GM23338 (cell line): Measurements from ENCODE around the gene LAMA1. TPM values are rescaled to one million over a fixed set of nuclear protein-coding genes. Genes with fewer than 3 reads are reported as not detected.

ENCODE experiments used
- ATAC-seq: fragments of 200-7000 bp; cut with Tn5 transposase; 3 replicates; pipeline ENCODE4 v1.9.1; 2020
- DNase-seq: peaks from one replicate; pipeline ENCODE4 v3.0.0-alpha.2; 2015; ENCODE audit warnings: low spot score
- H2AFZ ChIP-seq: fragments of 200-600 bp; sonication (generic); 2 replicates; pipeline ENCODE4 v1.8.0; 2016; ENCODE audit warnings: antibody characterized with exemption, mild to moderate bottlenecking, moderate library complexity
- H3F3A ChIP-seq: fragments of 200-600 bp; sonication (generic); replicated peaks from 2 replicates; pipeline ENCODE4 v1.8.0; 2017; ENCODE audit warnings: antibody characterized with exemption, mixed run types, low read depth
- H3K27ac ChIP-seq: fragments of 200-600 bp; sonication (generic); 2 replicates; pipeline ENCODE4 v1.6.1; 2016; ENCODE audit warnings: low read depth
- H3K27me3 ChIP-seq: fragments of 200-600 bp; sonication (generic); 2 replicates; pipeline ENCODE4 v1.8.0; 2016; ENCODE audit warnings: mild to moderate bottlenecking, mixed run types, moderate library complexity; ENCODE audit not compliant: insufficient read depth
- H3K36me3 ChIP-seq: fragments of 200-600 bp; sonication (generic); 2 replicates; pipeline ENCODE4 v1.8.0; 2016; ENCODE audit warnings: mild to moderate bottlenecking; ENCODE audit not compliant: insufficient read depth
- H3K4me1 ChIP-seq: fragments of 200-600 bp; sonication (generic); 2 replicates; pipeline ENCODE4 v1.8.0; 2016; ENCODE audit warnings: mild to moderate bottlenecking, moderate library complexity; ENCODE audit not compliant: insufficient read depth
- H3K4me2 ChIP-seq: fragments of 200-600 bp; sonication (generic); 2 replicates; pipeline ENCODE4 v1.7.1; 2017; ENCODE audit warnings: mixed run types
- H3K4me3 ChIP-seq: fragments of 200-600 bp; sonication (generic); 2 replicates; pipeline ENCODE4 v1.6.1; 2016; ENCODE audit warnings: mixed run types
- H3K79me2 ChIP-seq: fragments of 200-600 bp; sonication (generic); replicated peaks from 2 replicates; pipeline ENCODE4 v1.8.0; 2017; ENCODE audit warnings: mild to moderate bottlenecking; ENCODE audit not compliant: insufficient read depth
- H3K9me2 ChIP-seq: fragments of 200-600 bp; sonication (generic); 2 replicates; pipeline ENCODE4 v1.8.0; 2017; ENCODE audit not compliant: insufficient read depth
- H4K20me1 ChIP-seq: fragments of 200-600 bp; sonication (generic); replicated peaks from 2 replicates; pipeline ENCODE4 v1.8.0; 2017; ENCODE audit warnings: mild to moderate bottlenecking; ENCODE audit not compliant: insufficient read depth
- H3K27ac Mint-ChIP-seq: 2 replicates; pipeline ENCODE4 v1.8.0; 2020; ENCODE audit warnings: inconsistent platforms, mild to moderate bottlenecking, moderate library complexity, mixed read lengths
- H3K27me3 Mint-ChIP-seq: 3 replicates; pipeline ENCODE4 v1.8.0; 2022; ENCODE audit warnings: low read depth, mild to moderate bottlenecking, moderate library complexity, mixed read lengths, inconsistent platforms; ENCODE audit not compliant: insufficient read depth, poor library complexity
- H3K36me3 Mint-ChIP-seq: 3 replicates; pipeline ENCODE4 v1.8.0; 2021; ENCODE audit warnings: low read depth, mild to moderate bottlenecking, inconsistent platforms, moderate library complexity, mixed read lengths
- H3K4me1 Mint-ChIP-seq: 3 replicates; pipeline ENCODE4 v1.8.0; 2020; ENCODE audit warnings: mild to moderate bottlenecking, inconsistent platforms, mixed read lengths
- H3K4me3 Mint-ChIP-seq: 3 replicates; pipeline ENCODE4 v1.8.0; 2021; ENCODE audit warnings: moderate library complexity, mild to moderate bottlenecking, inconsistent platforms, mixed read lengths
- H3K9me3 Mint-ChIP-seq: 3 replicates; pipeline ENCODE4 v1.8.0; 2020; ENCODE audit warnings: moderate library complexity, mild to moderate bottlenecking, inconsistent platforms, mixed read lengths
- CREB1 ChIP-seq: fragments of 250-450 bp; sonication (Bioruptor Pico); IDR thresholded peaks from 2 replicates; pipeline ENCODE4 v1.5.0; 2020; ENCODE audit warnings: low read depth, mild to moderate bottlenecking, moderate library complexity
- EZH2phosphoT487 ChIP-seq: fragments of 200-600 bp; sonication (generic); IDR thresholded peaks from one replicate; pipeline ENCODE4 v1.8.1; 2018; ENCODE audit warnings: antibody characterized with exemption; ENCODE audit not compliant: unreplicated experiment
- POLR2AphosphoS5 ChIP-seq: IDR thresholded peaks from 2 replicates; pipeline ENCODE4 v1.6.1; 2016; ENCODE audit warnings: antibody characterized with exemption, low read depth
- STAT1 ChIP-seq: IDR thresholded peaks from one replicate; pipeline ENCODE4 v1.6.1; 2016; ENCODE audit warnings: antibody characterized with exemption; ENCODE audit not compliant: unreplicated experiment
- ZNF114 ChIP-seq: fragments of 250-450 bp; sonication (Bioruptor Pico); IDR thresholded peaks from 2 replicates; pipeline ENCODE4 v1.5.0; 2020; ENCODE audit warnings: mild to moderate bottlenecking, moderate library complexity
- ZNF331 ChIP-seq: fragments of 250-450 bp; sonication (Bioruptor Pico); IDR thresholded peaks from 2 replicates; pipeline ENCODE4 v1.5.0; 2020; ENCODE audit warnings: low read depth, mild to moderate bottlenecking, moderate library complexity
- polyA plus RNA-seq: library from polyadenylated mRNA; unstranded; fragments of >200 nt; fragmentation: Nextera tagmentation; extraction: Ambion mirVana; gene quantifications from 2 replicates; pipeline ENCODE4 v1.2.1, GENCODE V29; 2016
- total RNA-seq: library from RNA; depleted of rRNA; stranded (reverse); fragments of >200 nt; shearing (Covaris generic); gene quantifications from 2 replicates; pipeline ENCODE4 v1.2.3, GENCODE V29; 2014
- TF ChIP-seq, protein P1 (sequence below): IDR thresholded peaks from one replicate; pipeline ENCODE4 v1.6.1; 2018; ENCODE audit warnings: antibody characterized with exemption; ENCODE audit not compliant: unreplicated experiment
- TF ChIP-seq, protein P2 (sequence below): IDR thresholded peaks from 2 replicates; pipeline ENCODE4 v1.6.1; 2016; ENCODE audit warnings: antibody characterized with exemption
- TF ChIP-seq, protein P3 (sequence below), 2 experiments: fragments of 200-600 bp in 1 of 2; sonication (generic) in 1 of 2; conservative IDR thresholded peaks; 2 replicates each; pipeline versions ENCODE4 v1.5.1 to v1.6.1; 2016 to 2017; ENCODE audit warnings: antibody characterized with exemption in 2 of 2, low read depth in 2 of 2, mild to moderate bottlenecking in 2 of 2, moderate library complexity in 1 of 2

Gene LAMA1
- total and polyA plus RNA-seq, 2 experiments from 2014 or later = 14.8 to 52.3 TPM

DNA sequence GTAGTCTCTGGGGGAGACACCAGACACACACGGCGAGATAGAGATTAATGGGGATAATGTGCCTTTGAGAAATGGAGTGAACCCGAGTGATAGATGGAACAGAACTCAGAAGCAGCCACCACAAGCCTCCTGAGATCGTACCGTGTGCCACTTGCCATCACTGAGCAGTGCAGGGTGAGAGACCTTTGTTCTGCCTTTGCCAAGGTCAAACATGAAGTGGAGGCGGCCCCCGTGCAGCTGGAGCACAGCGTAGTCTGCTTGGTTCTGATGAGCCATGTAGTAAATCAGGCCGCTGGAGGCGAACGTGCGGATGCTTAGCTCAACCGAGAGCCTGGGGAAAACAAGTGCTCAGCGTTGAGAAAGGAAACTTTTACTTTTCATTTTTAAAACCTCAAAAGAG is 167.0 kb downstream of the LAMA1 start:
- TF ChIP-seq, protein P1, sequence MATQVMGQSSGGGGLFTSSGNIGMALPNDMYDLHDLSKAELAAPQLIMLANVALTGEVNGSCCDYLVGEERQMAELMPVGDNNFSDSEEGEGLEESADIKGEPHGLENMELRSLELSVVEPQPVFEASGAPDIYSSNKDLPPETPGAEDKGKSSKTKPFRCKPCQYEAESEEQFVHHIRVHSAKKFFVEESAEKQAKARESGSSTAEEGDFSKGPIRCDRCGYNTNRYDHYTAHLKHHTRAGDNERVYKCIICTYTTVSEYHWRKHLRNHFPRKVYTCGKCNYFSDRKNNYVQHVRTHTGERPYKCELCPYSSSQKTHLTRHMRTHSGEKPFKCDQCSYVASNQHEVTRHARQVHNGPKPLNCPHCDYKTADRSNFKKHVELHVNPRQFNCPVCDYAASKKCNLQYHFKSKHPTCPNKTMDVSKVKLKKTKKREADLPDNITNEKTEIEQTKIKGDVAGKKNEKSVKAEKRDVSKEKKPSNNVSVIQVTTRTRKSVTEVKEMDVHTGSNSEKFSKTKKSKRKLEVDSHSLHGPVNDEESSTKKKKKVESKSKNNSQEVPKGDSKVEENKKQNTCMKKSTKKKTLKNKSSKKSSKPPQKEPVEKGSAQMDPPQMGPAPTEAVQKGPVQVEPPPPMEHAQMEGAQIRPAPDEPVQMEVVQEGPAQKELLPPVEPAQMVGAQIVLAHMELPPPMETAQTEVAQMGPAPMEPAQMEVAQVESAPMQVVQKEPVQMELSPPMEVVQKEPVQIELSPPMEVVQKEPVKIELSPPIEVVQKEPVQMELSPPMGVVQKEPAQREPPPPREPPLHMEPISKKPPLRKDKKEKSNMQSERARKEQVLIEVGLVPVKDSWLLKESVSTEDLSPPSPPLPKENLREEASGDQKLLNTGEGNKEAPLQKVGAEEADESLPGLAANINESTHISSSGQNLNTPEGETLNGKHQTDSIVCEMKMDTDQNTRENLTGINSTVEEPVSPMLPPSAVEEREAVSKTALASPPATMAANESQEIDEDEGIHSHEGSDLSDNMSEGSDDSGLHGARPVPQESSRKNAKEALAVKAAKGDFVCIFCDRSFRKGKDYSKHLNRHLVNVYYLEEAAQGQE = no peak
- no peak for TF ChIP-seq POLR2AphosphoS5
- no peak for TF ChIP-seq ZNF114
- Histone ChIP-seq H3K27me3 (no peaks in the 10 kb centered on the region), H3K9me2 (no peaks in the 10 kb centered on the region), H3F3A (no peaks in the 10 kb centered on the region), H3K4me3 (no peak overlapping the region), H4K20me1 (peaks cover 4% of the 10 kb centered on the region; the same call in 1 of the 2 replicates), H3K79me2 (no peaks in the 10 kb centered on the region), H3K36me3 (peaks cover 7% of the 10 kb centered on the region; the same call in 1 of the 2 replicates), H3K27ac (no peak overlapping the region), H2AFZ (no peak overlapping the region), H3K4me1 (no peaks in the 10 kb centered on the region), H3K4me2 (no peak overlapping the region)
- peaks cover 41% of the 10 kb centered on the region for H3K36me3 Mint-ChIP-seq
- ATAC-seq = no peak
- no peaks in the 10 kb centered on the region for H3K27me3 Mint-ChIP-seq
- DNase-seq = no peak
- no peaks in the 10 kb centered on the region for H3K9me3 Mint-ChIP-seq
- peak overlapping the region; percentile 30; the same call in 1 of the 2 replicates for H3K27ac Mint-ChIP-seq
- H3K4me1 Mint-ChIP-seq = peaks cover 7% of the 10 kb centered on the region
- H3K4me3 Mint-ChIP-seq = no peak overlapping the region

DNA sequence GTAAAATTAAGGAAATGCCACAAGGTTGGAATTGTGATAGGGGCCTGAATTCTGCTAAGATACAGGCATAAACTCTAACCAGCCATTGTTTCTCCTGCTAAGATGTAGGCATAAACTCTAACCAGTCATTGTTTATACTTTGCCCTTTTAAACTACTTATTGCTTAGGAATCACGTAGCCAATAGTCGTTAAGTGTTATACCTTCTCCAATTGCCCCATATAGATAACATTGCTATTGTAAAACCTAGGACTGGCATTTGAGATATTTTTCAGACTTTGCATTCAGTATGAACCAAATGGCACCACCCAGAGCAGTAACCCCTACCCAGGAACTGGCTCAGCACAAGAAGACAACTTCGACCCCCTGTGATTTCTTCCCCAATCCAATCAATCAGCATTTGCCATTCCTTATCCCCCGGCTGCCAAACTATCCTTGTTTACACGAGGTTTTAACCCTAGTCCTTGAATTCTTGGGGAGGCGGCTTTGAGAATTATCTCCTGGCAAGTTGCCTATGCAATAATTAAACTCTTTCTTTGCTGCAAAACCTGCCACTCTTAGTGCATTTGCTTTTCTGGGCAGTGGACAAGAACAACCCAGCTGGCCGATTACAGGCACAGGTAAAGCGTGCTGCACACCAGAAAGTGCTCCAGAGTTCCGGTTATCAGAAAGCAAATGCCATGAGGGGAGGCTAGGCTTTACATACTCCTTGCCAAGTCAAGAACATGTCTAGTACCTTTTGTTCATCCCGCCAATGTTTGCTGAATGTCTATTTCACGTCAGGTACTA is 167.6 kb downstream of the LAMA1 start:
- no peak overlapping the region for H2AFZ ChIP-seq
- Mint-ChIP-seq H3K27me3 (no peaks in the 10 kb centered on the region), H3K9me3 (no peaks in the 10 kb centered on the region), H3K36me3 (peaks cover 39% of the 10 kb centered on the region), H3K27ac (peak overlapping the region; percentile 30; the same call in 1 of the 2 replicates), H3K4me3 (no peak overlapping the region), H3K4me1 (peaks cover 7% of the 10 kb centered on the region)
- no peak for DNase-seq
- no peak overlapping the region for H3K4me2 ChIP-seq
- H3K4me3 ChIP-seq = no peak overlapping the region
- H3K27ac ChIP-seq = no peak overlapping the region
- no peaks in the 10 kb centered on the region for H3K79me2 ChIP-seq
- no peaks in the 10 kb centered on the region for H3F3A ChIP-seq
- peaks cover 7% of the 10 kb centered on the region; the same call in 1 of the 2 replicates for H3K36me3 ChIP-seq
- H3K9me2 ChIP-seq = no peaks in the 10 kb centered on the region
- H3K27me3 ChIP-seq = no peaks in the 10 kb centered on the region
- H4K20me1 ChIP-seq = peaks cover 4% of the 10 kb centered on the region; the same call in 1 of the 2 replicates
- ATAC-seq = no peak
- H3K4me1 ChIP-seq = no peaks in the 10 kb centered on the region
- TF ChIP-seq, protein P2, sequence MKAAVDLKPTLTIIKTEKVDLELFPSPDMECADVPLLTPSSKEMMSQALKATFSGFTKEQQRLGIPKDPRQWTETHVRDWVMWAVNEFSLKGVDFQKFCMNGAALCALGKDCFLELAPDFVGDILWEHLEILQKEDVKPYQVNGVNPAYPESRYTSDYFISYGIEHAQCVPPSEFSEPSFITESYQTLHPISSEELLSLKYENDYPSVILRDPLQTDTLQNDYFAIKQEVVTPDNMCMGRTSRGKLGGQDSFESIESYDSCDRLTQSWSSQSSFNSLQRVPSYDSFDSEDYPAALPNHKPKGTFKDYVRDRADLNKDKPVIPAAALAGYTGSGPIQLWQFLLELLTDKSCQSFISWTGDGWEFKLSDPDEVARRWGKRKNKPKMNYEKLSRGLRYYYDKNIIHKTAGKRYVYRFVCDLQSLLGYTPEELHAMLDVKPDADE = no peak
- TF ChIP-seq STAT1 (no peak), ZNF331 (no peak), CREB1 (no peak), EZH2phosphoT487 (no peak)
- TF ChIP-seq, protein P3, sequence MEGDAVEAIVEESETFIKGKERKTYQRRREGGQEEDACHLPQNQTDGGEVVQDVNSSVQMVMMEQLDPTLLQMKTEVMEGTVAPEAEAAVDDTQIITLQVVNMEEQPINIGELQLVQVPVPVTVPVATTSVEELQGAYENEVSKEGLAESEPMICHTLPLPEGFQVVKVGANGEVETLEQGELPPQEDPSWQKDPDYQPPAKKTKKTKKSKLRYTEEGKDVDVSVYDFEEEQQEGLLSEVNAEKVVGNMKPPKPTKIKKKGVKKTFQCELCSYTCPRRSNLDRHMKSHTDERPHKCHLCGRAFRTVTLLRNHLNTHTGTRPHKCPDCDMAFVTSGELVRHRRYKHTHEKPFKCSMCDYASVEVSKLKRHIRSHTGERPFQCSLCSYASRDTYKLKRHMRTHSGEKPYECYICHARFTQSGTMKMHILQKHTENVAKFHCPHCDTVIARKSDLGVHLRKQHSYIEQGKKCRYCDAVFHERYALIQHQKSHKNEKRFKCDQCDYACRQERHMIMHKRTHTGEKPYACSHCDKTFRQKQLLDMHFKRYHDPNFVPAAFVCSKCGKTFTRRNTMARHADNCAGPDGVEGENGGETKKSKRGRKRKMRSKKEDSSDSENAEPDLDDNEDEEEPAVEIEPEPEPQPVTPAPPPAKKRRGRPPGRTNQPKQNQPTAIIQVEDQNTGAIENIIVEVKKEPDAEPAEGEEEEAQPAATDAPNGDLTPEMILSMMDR (conservative IDR thresholded peaks at IDR 0.05; ENCODE audit: low read depth in 2 of 2) = no peak
- TF ChIP-seq, protein P1 = no peak
